Stimulated activated CD8-positive, alpha-beta memory T cell treated with anti-CD3 and anti-CD28 coated beads, Interleukin-15, amount 100 ng/mL, for 4 hours (primary cell): Measurements from ENCODE around the gene LAYN.
A peak's percentile ranks its signal among the peaks of the same experiment; 100 is the strongest.

Experiments used
- DNase-seq, 2 donors: peaks; one replicate each; pipeline ENCODE4 v3.0.0-alpha.2; 2020; ENCODE audit warnings: low read depth in 2 of 2

Gene LAYN

DNA sequence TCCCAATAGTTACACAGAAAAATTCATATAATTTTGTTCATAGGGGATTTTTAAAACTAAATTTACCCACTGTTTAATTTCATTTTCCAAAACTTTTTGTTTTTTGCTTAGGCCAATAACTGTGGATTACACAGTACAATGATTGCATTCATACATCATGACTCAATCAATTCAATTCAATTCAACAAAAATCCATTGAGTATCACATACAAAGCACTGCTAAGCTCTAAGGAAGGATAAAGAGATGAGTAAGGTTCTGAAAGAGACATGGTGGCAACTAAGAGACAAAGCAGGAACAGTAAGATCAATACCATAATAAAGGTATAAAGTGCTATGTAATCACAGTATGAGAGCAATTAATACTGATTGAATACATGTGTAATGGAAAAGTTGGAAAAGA, 9.4 kb upstream of the LAYN start:
- no peak for DNase-seq

- DNase-seq, result peak in 1 of 2 donors; percentile 46
These were observed 8.7 kb upstream of the LAYN start for GRCh38 chr11:111531687-111532364.

GRCh38 chr11:111532365-111532709, 8.2 kb upstream of the LAYN start:
- no peak for DNase-seq

DNA sequence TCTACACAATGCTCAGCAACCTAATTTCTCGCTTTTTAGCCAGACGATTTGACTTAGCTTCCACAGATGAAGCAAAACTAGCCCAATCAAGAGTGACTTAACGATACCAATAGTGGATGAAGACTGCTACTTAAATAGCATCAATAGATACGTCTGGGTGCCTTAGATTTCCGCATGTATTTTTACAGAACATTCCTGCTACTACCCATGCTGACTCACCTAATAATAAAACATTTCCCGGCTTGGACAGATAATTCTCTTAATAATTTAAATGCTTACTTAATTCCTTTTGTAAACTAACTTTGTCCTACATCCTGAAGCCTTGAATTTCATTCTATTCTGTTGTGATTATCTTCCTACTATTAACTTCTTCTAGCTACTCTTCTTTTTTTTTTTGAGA, 5.2 kb upstream of the LAYN start:
- DNase-seq, result no peak

DNA sequence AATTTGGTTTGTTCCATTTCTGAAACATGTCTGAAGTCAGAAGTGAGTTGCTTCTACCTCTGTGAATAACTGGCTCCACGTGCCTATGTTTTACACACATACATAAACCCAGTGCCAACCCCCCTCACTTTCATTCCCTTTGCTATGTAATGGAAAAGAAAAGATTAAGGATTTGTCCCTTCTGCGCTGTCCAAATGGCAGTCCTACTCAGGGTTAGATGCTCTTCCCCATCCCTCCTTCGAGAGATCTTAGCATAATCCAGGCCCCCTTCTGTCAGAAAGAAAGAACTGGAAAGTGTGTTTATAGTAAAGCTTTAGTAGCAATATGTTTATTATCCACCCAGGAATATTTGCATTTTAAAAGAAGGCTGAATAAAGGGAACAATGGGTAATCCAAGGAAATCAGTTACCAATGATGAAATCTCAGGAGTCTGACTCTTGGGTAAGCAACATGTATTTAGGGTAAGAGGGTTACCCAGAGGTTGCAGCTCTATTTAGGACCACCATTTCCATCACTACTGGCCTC, 3.1 kb upstream of the LAYN start:
- DNase-seq, result no peak

DNA sequence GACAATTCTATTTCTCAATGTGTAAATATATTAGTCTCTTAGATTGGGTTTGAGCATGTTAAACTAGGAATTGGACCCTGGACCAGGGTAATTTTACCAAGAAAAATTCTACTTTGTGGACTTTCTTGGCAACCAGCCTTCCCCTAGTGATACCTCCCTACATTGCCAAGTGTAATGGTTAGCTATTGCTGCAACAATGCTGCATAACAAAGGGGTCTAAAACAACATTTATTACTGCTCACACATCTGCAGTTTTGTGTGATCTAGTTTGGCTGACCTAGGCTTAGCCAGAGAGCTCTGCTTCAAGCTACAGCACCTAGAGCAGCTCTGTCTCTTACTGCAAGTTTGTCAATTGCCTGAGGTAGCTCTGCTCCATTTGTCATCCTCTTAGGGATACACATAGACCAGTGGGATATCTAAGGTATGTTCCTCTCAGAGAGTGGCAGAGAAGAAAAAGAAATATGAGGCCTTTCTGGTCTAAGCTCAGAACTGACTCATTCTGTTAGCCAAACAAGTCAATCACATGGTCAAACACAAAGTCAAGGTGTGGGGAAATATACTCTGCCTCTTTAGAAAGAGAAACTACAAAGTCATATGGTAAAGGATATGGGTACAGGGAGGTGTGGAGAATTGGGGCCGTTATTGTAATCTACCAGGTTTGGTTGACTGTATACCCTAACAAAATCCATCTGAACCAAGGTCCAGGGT, 2.0 kb upstream of the LAYN start:
- no peak for DNase-seq

GRCh38 chr11:111539426-111540113, 950 bp upstream of the LAYN start:
- DNase-seq, result no peak

DNA sequence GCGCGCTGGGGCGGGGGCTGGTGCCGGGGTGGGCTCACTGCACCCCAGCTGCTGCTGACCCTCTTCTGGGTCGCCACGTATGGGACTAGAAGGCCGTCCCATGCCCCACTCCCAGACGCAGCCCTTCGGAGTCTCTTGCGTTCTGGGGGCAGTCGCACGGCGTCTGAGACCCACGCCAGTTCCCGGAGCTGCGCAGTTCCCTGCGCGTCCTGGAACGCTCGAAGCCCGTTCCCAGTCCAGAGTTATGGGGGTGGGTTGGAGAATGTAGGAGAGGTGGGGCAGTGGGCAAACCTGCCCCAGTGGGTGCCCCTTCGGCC, 375 bp downstream of the LAYN start:
- no peak for DNase-seq

- DNase-seq, result no peak
These were observed 938 bp downstream of the LAYN start for GRCh38 chr11:111541254-111542061.

- no peak for DNase-seq
These were observed 2.2 kb downstream of the LAYN start for GRCh38 chr11:111542606-111543275.

DNA sequence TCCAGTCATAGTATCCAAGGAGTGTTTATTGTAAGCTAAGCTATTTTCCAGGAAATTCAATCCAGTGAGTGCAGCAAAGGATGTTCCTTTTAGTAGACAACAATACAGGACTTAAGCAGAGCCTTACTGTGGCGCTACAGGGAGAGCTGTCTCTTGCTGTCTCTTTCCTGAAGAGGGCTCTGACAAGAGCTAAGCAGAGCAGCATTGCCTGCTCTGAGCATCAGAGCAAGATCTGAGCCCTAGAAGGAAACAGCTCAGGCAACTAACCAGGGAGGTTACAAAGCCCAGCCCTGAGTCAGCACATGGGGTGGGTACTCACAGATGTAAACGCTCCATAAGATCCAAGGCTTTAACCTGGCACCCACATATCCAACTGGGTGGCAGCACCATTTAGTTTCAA, 8.0 kb downstream of the LAYN start:
- DNase-seq, result no peak

- no peak for DNase-seq
These were observed 8.8 kb downstream of the LAYN start for GRCh38 chr11:111549196-111549868.

DNA sequence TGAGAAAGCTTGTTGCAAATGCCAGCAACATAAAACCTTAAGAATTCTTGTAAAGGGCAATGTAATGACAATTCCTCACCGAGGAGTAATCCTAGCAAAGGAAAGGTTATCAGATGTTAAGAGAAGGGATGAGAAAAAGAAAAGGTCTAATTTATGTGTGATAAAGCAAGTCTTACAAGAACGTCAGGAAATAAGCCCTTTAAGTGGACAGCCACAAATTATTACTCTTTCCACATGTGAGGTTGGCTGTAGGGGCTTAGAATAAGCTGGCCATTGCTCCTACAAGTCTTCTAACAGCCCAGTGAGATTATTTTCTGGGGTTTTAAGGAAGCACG, 9.3 kb downstream of the LAYN start:
- DNase-seq, result no peak

- no peak for DNase-seq
These were observed 9.7 kb downstream of the LAYN start for GRCh38 chr11:111550258-111550657.

GRCh38 chr11:111554532-111554931, 14.0 kb downstream of the LAYN start:
- DNase-seq, result no peak

- DNase-seq, result no peak
These were observed 14.7 kb downstream of the LAYN start for GRCh38 chr11:111555255-111555654.

DNA sequence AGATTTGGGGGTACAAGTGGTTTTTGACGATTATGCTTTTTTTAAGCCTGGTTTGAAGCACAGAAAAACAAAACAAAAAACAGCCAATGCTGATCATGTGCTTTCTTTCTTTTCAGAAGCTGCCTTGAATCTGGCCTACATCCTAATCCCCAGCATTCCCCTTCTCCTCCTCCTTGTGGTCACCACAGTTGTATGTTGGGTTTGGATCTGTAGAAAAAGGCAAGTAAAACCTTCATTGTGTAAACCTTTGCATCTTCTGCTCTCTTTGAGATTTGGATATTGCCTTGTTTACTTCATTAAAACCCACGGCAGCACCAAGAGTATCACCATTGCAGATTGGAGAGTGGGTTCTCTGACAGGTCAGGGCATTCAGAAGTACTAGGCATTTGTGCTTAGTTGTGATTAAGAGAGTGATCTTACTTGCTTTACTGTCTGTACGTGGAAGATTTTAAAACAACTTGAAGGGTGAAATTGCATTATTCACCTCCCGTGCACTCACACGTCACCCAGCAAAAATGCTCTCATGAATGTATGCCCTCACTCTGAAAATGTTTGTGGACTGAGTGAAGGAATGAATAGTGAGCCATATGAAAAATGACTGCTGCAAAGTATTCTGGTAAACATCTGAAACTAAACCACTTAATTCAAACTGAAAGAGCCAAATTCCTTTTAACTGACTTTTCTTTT, 17.0 kb downstream of the LAYN start:
- no peak for DNase-seq

DNA sequence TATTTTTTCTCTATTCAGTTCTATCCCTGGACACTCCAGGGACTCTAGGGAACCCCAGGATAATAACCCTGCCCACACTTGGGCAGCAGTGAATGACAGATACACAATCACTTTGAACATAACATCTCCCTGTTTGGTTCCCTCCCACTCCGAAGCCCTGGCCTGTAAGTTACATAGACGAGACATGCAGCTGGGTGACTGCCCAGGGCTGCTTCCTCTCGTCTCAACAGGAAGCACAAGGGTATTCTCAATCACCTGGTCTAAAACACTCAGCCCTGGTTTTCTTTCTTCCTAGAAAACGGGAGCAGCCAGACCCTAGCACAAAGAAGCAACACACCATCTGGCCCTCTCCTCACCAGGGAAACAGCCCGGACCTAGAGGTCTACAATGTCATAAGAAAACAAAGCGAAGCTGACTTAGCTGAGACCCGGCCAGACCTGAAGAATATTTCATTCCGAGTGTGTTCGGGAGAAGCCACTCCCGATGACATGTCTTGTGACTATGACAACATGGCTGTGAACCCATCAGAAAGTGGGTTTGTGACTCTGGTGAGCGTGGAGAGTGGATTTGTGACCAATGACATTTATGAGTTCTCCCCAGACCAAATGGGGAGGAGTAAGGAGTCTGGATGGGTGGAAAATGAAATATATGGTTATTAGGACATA, 19.4 kb downstream of the LAYN start:
- no peak for DNase-seq

- no peak for DNase-seq
These were observed 20.3 kb downstream of the LAYN start for GRCh38 chr11:111560800-111561199.

DNA sequence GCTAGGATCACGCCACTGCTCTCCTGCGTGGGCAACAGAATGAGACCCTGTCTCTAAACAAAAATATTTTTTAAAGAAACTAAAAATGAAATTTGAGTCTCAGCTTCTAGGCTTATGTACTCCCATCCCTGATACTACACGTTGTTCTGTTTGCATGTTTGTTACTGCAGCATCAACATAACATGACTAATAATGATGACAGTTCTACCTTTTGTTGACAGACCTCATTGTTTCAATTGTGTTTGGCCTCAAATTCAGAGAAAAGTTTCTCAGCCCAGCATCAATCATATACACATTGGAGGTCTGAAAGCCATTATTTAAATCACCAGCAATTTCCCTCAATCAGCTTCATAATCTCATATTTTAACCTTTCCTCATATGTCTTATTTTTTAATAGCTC, 20.8 kb downstream of the LAYN start:
- no peak for DNase-seq
